Gastroesophageal sphincter (tissue), 4 donors: Measurements from ENCODE around the gene VPS26B. TPM values are rescaled to one million over a fixed set of nuclear protein-coding genes. Genes with fewer than 3 reads are reported as not detected.

Experiments used
- ATAC-seq: fragments of 150-250 bp; one replicate; pipeline ENCODE4 v1.9.1; 2016; ENCODE audit warnings: mild to moderate bottlenecking, moderate library complexity
- H3K27ac ChIP-seq, 4 donors: fragments of 200-600 bp; sonication (generic) in 3 of 4; 1 replicate in 3 of 4; 2 replicates in 1 of 4; pipeline ENCODE4 v1.5.1; 2016 to 2019
- H3K27me3 ChIP-seq: fragments of 200-600 bp; sonication (generic); one replicate; pipeline ENCODE4 v1.5.1; 2019
- H3K36me3 ChIP-seq, 2 donors: fragments of 200-600 bp; sonication (generic); one replicate each; pipeline ENCODE4 v1.5.1; 2019; ENCODE audit warnings: control low read depth in 1 of 2
- H3K4me1 ChIP-seq, 3 donors: fragments of 200-600 bp; sonication (generic); 1 replicate in 2 of 3; 2 replicates in 1 of 3; pipeline ENCODE4 v1.5.1; 2016 to 2019; ENCODE audit warnings: control low read depth in 2 of 3
- H3K4me3 ChIP-seq, 2 donors: fragments of 200-600 bp; sonication (generic); one replicate each; pipeline ENCODE4 v1.5.1; 2019; ENCODE audit warnings: mild to moderate bottlenecking in 1 of 2, moderate library complexity in 1 of 2
- H3K9me3 ChIP-seq, 3 donors: fragments of 200-600 bp; sonication (generic); one replicate each; pipeline ENCODE4 v1.5.1; 2017 to 2019; ENCODE audit warnings: control low read depth in 2 of 3
- EP300 ChIP-seq: sonication (generic); formaldehyde crosslinking; IDR thresholded peaks from one replicate; pipeline ENCODE4 v1.6.1; 2017; ENCODE audit warnings: antibody characterized with exemption, mild to moderate bottlenecking
- POLR2A ChIP-seq, 2 donors: fragments of 450-650 bp; IDR thresholded peaks; one replicate each; pipeline ENCODE4 v1.6.1; 2017; ENCODE audit warnings: antibody characterized with exemption in 2 of 2, mild to moderate bottlenecking in 2 of 2, moderate library complexity in 1 of 2
- POLR2AphosphoS5 ChIP-seq: sonication (generic); formaldehyde crosslinking; IDR thresholded peaks from one replicate; pipeline ENCODE4 v1.6.1; 2017; ENCODE audit warnings: antibody characterized with exemption
- WGBS, 2 donors: methylation state at CpG; one replicate each; pipeline ENCODE4 v1.1.5; 2018; ENCODE audit warnings: low coverage in 1 of 2; 5-methylcytosine and 5-hydroxymethylcytosine counted together
- total RNA-seq, 4 donors: library from RNA; depleted of rRNA; stranded (reverse); fragments of >200 nt; gene quantifications; one replicate each; pipeline ENCODE4 v1.1.0, GENCODE V29; 2016
- TF ChIP-seq, protein P1 (sequence below), 4 experiments: fragments of 200-600 bp in 2 of 4; fragments of 450-650 bp in 2 of 4; sonication (generic) in 1 of 4; IDR thresholded peaks; one replicate each; pipeline ENCODE4 v1.5.1; 2017 to 2019; ENCODE audit warnings: antibody characterized with exemption in 4 of 4, mild to moderate bottlenecking in 2 of 4, moderate library complexity in 2 of 4

VPS26B gene
- total RNA-seq, 4 donors from 2014 or later = 27.6 to 56.4 (median 45.0) TPM

DNA sequence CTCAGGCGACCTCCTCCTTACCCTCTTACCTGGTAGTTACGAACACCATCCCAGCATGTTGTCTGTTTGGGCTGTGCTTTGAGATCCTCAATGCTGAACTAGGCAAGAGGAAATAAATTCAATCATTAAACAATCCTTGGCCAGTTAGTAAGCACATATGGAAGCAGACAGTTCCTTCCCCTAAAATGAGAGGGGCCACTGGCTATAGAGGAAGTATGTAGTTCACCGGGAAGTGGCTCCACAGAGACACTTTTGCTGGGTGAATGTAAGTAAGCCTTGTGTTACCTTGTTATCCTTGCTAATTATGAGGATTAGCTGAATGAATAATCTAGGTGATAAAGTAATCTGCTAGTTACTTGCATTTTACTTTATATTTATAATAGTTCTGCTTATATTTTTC, 25.8 kb downstream of the VPS26B start:
- Histone ChIP-seq H3K27me3 (no peaks in the 10 kb centered on the region), H3K36me3 (peaks cover 0 to 60% of the 10 kb centered on the region in 2 donors), H3K27ac (no peak overlapping the region), H3K4me1 (peaks cover 9 to 33% (median 12%) of the 10 kb centered on the region in 3 donors), H3K4me3 (no peak overlapping the region), H3K9me3 (no peaks in the 10 kb centered on the region)
- no peak for TF ChIP-seq POLR2AphosphoS5
- TF ChIP-seq EP300 = no peak
- no peak for TF ChIP-seq POLR2A (IDR thresholded peaks at IDR 0.05)
- TF ChIP-seq, protein P1, sequence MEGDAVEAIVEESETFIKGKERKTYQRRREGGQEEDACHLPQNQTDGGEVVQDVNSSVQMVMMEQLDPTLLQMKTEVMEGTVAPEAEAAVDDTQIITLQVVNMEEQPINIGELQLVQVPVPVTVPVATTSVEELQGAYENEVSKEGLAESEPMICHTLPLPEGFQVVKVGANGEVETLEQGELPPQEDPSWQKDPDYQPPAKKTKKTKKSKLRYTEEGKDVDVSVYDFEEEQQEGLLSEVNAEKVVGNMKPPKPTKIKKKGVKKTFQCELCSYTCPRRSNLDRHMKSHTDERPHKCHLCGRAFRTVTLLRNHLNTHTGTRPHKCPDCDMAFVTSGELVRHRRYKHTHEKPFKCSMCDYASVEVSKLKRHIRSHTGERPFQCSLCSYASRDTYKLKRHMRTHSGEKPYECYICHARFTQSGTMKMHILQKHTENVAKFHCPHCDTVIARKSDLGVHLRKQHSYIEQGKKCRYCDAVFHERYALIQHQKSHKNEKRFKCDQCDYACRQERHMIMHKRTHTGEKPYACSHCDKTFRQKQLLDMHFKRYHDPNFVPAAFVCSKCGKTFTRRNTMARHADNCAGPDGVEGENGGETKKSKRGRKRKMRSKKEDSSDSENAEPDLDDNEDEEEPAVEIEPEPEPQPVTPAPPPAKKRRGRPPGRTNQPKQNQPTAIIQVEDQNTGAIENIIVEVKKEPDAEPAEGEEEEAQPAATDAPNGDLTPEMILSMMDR (IDR thresholded peaks at IDR 0.05) = no peak
- 77 to 83% methylated on average over 3 of the region's 3 CpGs for WGBS, 2 donors
- ATAC-seq = no peak

DNA sequence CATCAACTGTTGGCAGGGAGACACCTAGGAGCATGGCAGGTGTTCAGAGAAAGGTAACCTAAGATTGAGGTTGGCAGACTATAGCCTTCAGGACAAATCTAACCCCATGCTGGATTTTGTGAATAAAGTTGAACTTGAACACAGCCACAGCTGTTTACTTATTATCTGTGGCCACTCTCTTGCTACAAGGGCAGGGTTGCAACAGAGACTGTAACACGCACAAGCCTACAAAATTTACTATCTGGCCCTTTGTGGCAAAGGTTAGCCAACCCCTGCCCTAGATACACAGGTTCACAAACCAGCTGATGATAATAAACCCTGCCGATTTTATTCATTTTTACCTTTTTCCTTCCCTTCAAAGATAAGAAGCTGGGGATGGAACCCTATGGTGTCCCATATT, 26.2 kb downstream of the VPS26B start:
- TF ChIP-seq, protein P1 (IDR thresholded peaks at IDR 0.05) = no peak
- TF ChIP-seq POLR2A (IDR thresholded peaks at IDR 0.05) (no peak), POLR2AphosphoS5 (no peak), EP300 (no peak)
- H3K9me3 ChIP-seq = no peaks in the 10 kb centered on the region
- H3K27ac ChIP-seq = no peak overlapping the region
- 88% methylated on average over 1 to 2 of the region's 2 CpGs for WGBS, 2 donors
- no peaks in the 10 kb centered on the region for H3K27me3 ChIP-seq
- H3K4me1 ChIP-seq = peaks cover 9 to 37% (median 12%) of the 10 kb centered on the region in 3 donors
- peaks cover 0 to 56% of the 10 kb centered on the region in 2 donors for H3K36me3 ChIP-seq
- no peak overlapping the region for H3K4me3 ChIP-seq
- no peak for ATAC-seq

DNA sequence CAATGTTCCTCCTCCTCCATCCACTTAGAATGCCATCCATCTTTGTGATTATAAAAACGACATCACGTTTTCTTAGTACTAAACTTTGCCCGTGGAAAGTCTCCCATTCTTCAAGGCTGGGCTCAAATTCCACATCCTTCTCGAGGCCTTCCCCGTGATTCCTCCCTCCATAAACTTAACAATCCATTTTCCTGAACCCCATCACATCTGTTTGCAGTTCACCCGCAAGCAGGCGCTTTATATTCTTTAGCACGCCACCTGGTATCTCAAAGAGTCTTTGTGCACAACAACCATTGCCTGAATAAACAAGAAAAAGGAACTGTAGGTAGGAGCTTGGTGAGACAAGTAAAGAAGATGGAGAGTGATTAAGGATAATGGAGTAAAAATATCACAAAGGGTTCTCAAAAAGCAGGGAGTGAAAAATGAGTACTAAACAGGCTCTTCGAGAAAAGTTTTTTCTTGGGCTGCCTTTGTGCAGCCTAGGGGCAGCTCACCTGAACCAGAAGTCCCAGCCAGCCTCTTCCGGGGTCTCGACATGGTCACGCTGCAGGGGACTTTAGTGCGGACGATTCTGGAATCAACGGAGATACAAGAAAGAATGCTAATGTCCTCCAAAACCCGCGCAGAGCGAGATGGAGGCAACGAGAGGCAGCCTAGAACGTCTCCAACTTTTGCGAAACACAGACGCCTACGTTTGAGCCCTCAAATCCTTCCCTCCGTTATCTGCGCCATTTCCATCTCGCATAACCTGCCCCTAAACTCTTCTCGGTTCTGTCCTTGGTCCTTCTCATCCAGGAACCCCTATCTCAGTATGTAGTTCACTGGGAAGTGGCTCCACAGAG, 28.1 kb downstream of the VPS26B start:
- Histone ChIP-seq H3K36me3 (peaks cover 0 to 50% of the 10 kb centered on the region in 2 donors), H3K27me3 (no peaks in the 10 kb centered on the region), H3K4me3 (peak overlapping the region; percentile 66 to 87), H3K4me1 (peaks cover 9 to 38% (median 12%) of the 10 kb centered on the region in 3 donors), H3K9me3 (no peaks in the 10 kb centered on the region), H3K27ac (peak overlapping the region; percentile 18 to 83 (median 76))
- TF ChIP-seq POLR2AphosphoS5 = no peak
- TF ChIP-seq, protein P1 (IDR thresholded peaks at IDR 0.05) = no peak
- no peak for TF ChIP-seq EP300
- TF ChIP-seq POLR2A (IDR thresholded peaks at IDR 0.05) = no peak
- peak; percentile 48 for ATAC-seq
- 1 to 2% methylated on average over 20 to 26 of the region's 27 CpGs for WGBS, 2 donors

DNA sequence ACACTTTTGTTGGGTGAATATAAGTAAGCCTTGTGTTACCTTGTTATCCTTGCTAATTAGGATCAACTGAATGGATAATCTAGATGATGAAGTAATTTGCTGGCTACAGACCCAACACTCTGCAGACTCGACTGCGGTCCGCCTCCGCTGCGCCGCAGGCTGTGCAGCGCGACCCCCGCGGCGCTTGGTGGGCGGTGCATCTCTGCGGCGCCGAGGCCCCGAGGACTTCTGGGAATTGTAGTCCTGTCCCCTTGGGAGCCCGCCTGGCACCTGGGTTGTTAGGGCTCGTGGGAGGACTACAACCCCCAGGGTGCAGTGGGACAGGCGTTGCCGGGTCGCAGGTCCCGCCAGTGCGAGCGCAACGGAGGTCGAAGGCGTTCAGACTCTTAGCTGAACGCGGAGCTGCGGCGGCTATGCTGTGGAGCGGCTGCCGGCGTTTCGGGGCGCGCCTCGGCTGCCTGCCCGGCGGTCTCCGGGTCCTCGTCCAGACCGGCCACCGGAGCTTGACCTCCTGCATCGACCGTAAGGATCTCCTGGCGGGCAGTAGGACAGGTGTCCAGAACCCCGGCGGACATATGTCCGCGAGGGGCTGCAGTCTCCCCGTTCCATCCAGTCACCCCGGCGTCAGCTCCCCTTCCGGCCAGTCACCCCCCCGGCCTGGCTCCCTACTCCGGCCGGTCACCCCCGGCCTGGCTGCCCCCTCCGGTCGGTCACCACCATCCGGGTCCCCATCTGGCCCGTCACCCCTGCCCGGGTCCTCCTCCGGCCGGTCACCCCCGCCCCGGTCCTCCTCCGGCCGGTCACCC, 28.9 kb downstream of the VPS26B start, which contains the start of the genes ACAD8 and THYN1:
Gene ACAD8 (plus strand): TSS at position 381 of the 806 bp plus-strand sequence. CDS start 33 bp downstream, at position 414.
Gene THYN1 (minus strand): TSS at position 165 of the 806 bp plus-strand sequence. CDS start 470 bp downstream, outside the sequence.
- peak; percentile 100 for ATAC-seq
- WGBS, 2 donors = 0% methylated on average over 3 of the region's 70 CpGs; no CpG with 5 or more reads in 1 of the 2 donors
- Histone ChIP-seq H3K36me3 (peaks cover 0 to 50% of the 10 kb centered on the region in 2 donors), H3K4me3 (peak within 1 kb of the TSS; percentile 66 to 87), H3K4me1 (peaks cover 9 to 38% (median 12%) of the 10 kb centered on the region in 3 donors), H3K27me3 (no peaks in the 10 kb centered on the region), H3K27ac (peak within 1 kb of the TSS; percentile 19 to 83 (median 76)), H3K9me3 (no peaks in the 10 kb centered on the region)
- TF ChIP-seq POLR2AphosphoS5 (peak; percentile 92), POLR2A (IDR thresholded peaks at IDR 0.05) (peak; percentile 60 to 83), EP300 (no peak)
- TF ChIP-seq, protein P1 (IDR thresholded peaks at IDR 0.05) = peak in 3 of 4 experiments; percentile 42 to 75 (median 47)
